Measurements from ENCODE around the gene CYSRT1.
"Not testable (repeated sequence)": the region's sequence is repeated elsewhere in the genome, so short reads cannot be mapped to it uniquely, and the experiment has no call there.

CYSRT1 gene

GRCh38 chr9:137239541-137240200 is 14.7 kb downstream of the CYSRT1 start:
- not testable (repeated sequence) for DNase-seq

GRCh38 chr9:137240318-137240840 is 15.4 kb downstream of the CYSRT1 start:
- peak; percentile 66 to 71 for DNase-seq

DNA sequence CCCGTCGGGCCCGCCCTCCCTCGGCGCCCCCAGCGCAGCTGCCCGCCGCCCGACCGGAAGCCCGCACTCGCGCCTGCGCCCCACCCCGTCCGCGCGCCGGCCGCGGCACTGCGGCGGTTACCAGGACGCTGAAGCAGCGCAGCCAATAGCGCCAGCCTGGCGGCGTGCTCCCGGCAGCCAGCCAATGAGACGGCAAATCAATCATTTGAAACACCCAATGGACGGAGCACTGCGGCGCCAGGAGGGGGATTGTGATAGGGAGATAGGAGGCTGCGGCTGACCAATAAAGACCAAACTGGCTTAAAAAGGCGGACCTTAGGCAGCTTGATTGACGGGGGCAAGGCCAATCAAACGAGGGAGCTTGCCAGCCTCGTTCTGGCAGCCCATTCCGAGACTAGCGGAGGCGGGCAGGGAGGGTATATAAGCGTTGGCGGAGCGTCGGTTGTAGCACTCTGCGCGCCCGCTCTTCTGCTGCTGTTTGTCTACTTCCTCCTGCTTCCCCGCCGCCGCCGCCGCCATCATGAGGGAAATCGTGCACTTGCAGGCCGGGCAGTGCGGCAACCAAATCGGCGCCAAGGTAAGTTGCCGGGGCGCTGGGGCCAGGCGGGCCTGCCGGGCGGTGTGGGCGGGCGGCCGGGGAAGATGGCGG is 16.0 kb downstream of the CYSRT1 start, which contains the start of gene TUBB4B:
Gene TUBB4B (plus strand): TSS at position 447 of the 649 bp plus-strand sequence. CDS start 74 bp downstream, at position 521.
- DNase-seq: peak; percentile 98 to 99

GRCh38 chr9:137241490-137242268 is 16.7 kb downstream of the CYSRT1 start:
- no peak for DNase-seq

GRCh38 chr9:137242269-137243203 is 17.6 kb downstream of the CYSRT1 start:
- DNase-seq: no peak

- not testable (repeated sequence) for DNase-seq
Observed at GRCh38 chr9:137243266-137243625, 18.3 kb downstream of the CYSRT1 start.

GRCh38 chr9:137243626-137244485 is 18.9 kb downstream of the CYSRT1 start:
- no peak for DNase-seq

DNA sequence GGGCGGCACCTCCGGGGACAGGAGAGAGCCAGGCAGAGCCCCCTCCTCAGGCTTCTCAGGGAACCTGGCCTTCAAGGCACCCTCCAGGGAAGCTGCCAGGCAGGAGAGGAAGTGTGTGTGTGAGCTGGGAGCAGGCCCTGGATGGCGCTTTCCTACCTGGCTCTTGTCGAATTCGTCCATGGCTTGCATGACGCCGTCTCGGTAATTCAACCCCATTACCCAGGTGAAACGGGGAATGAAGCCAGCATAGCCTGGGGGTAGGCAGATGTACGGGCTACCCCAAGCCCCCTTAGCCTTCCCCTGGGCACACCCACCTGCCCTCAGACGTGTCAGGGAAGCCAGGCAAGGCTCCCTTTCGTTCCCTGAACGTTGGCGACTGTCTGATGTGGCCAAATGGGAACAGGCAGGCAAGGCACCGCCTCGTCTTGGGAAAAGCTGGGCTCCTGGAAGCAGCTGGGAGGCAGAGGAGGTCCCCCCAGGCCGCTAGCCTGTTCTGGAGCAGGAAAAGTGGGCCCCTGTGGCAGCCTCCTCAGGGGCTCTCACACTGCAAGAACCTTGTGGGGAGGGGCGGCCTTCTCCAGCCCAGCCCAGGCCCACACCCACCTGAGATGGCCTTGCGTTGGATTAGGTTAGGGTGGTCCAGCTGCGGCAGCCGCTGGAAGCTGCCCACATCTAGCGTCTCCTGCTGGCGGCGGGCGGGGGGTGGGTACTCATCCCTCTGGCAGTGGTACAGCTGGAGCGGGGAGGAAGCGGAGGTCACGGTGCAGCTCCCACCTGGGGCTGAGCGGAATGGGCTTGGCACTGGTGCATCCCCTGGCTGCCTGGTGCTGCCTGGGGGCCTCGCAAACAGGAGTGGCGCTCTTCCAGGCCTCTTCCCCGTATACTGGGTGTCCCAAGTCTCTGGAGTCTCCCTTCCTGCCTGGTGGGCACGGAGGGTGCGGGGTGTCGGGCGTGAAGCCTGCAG is 19.8 kb downstream of the CYSRT1 start:
- DNase-seq: no peak

DNA sequence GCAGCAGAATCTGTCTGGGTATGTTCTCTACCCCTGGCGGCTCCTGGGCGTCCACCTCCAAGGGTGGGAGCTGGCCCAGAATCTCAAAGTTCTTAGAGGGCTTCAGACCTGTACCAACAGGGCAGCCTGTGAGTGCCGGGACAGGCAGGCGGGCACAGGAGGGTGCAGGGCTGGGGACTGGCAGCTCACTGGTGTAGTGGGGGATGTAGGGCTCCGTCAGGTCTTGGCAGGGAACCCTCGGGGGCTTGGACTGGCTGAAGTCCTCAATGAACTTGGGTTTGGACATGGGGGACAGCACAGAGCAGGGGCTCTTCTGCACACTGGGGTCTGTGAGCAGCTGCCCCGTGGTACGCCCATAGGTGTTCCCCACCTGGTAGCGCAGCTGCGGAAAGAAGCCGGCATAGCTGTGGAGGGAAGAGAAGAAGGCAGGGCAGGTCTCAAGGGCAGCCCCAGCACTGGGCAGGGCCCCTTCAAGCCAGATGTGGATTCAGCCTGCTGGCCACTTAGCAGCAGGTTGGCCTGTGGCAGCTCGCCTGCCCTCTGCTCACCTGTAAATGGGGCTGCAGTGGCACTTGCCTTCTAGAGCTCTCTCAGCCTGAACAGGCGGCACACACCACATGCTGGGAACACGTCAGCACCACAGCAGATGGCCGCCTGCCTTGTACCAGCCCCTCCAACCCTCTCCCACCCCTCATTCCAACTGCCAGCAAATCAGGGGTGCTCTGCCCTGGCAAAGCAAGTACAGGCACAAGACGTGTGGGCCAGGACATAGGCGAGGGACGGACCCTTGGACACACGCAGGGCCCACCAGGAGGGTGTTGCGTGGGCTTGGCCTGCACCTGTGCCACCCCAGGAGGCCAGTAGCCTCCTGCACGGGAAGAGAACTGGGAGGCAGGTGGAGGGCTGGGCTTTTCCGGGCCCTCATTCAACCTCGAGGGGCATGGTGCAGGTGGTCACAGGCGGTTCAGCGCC is 20.8 kb downstream of the CYSRT1 start:
- no peak for DNase-seq

GRCh38 chr9:137247135-137247915 is 22.4 kb downstream of the CYSRT1 start:
- DNase-seq: no peak

- no peak for DNase-seq
Observed at GRCh38 chr9:137247916-137248175, 22.9 kb downstream of the CYSRT1 start.

GRCh38 chr9:137250329-137251193 is 25.6 kb downstream of the CYSRT1 start:
- no peak for DNase-seq

DNA sequence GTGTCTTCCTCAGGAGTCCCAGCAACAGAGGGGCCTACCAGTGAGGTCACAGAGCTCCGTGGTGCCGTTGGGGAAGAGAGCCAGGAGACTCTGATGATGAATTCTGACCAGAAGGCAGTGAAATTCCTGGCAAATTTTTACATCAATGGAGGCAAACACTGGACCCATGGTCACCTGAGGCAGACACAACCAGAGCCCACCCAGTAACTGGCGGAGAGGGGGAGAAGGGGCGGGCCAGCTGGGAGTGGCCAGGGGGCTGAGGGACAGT is 26.2 kb downstream of the CYSRT1 start, which contains the start of gene STPG3:
Gene STPG3 (plus strand): TSS at position 93 of the 268 bp plus-strand sequence. CDS start 1 bp downstream, at position 94.
- no peak for DNase-seq

GRCh38 chr9:137251490-137252268 is 26.7 kb downstream of the CYSRT1 start:
- no peak for DNase-seq

- DNase-seq: no peak
Observed at GRCh38 chr9:137252555-137253506, 27.9 kb downstream of the CYSRT1 start.

Data from NCI-H1930 (cell line).